GM12864 (cell line): ENCODE measurements around the gene PITPNB.

Source experiments
- DNase-seq: peaks from one replicate; pipeline ENCODE4 v3.0.0-alpha.2; 2011; ENCODE audit warnings: low read depth
- H3K4me3 ChIP-seq: 2 replicates; pipeline ENCODE4 v1.5.1; 2011; ENCODE audit warnings: mild to moderate bottlenecking, low read depth, low read length, control low read depth
- CTCF ChIP-seq: IDR thresholded peaks from 2 replicates; pipeline ENCODE4 v1.5.1; 2011; ENCODE audit warnings: low read depth, mild to moderate bottlenecking, moderate library complexity, low read length, control low read depth, inconsistent platforms; ENCODE audit errors: missing control alignments

PITPNB gene

GRCh38 chr22:27935897-27936296 lies 16.8 kb upstream of the PITPNB start:
- no peak overlapping the region for H3K4me3 ChIP-seq
- DNase-seq = no peak
- no peak for TF ChIP-seq CTCF

- DNase-seq = no peak
- no peak for TF ChIP-seq CTCF
- no peak overlapping the region for H3K4me3 ChIP-seq
Measured at GRCh38 chr22:27934069-27934468, 15.0 kb upstream of the PITPNB start.

GRCh38 chr22:27933186-27933983 lies 14.3 kb upstream of the PITPNB start:
- no peak overlapping the region for H3K4me3 ChIP-seq
- no peak for DNase-seq
- no peak for TF ChIP-seq CTCF

GRCh38 chr22:27930331-27931060 lies 11.4 kb upstream of the PITPNB start:
- no peak overlapping the region for H3K4me3 ChIP-seq
- DNase-seq = no peak
- TF ChIP-seq CTCF = no peak

- no peak for TF ChIP-seq CTCF
- H3K4me3 ChIP-seq = no peak overlapping the region
- no peak for DNase-seq
Measured at GRCh38 chr22:27927608-27928007, 8.6 kb upstream of the PITPNB start.

- no peak for DNase-seq
- no peak for TF ChIP-seq CTCF
- H3K4me3 ChIP-seq = no peak overlapping the region
Measured at GRCh38 chr22:27925331-27925730, 6.3 kb upstream of the PITPNB start.
